Astrocyte (in vitro differentiated cells and primary cell): ENCODE data around the gene TP73.

Experiments used
- CTCF ChIP-seq: IDR thresholded peaks from 2 replicates; pipeline ENCODE4 v1.5.1; 2011; ENCODE audit warnings: low read depth, mild to moderate bottlenecking, inconsistent platforms, low read length, moderate library complexity; ENCODE audit not compliant: insufficient read depth
- EZH2 ChIP-seq: IDR thresholded peaks from 2 replicates; pipeline ENCODE4 v1.6.1; 2012; ENCODE audit warnings: mild to moderate bottlenecking, low read length, inconsistent platforms; ENCODE audit not compliant: insufficient read depth

- no peak for TF ChIP-seq EZH2
- no peak for TF ChIP-seq CTCF
Measured at GRCh38 chr1:3636531-3636930, 15.8 kb upstream of the TP73 start.
